CD4-positive, alpha-beta T cell treated with Interleukin-6 for 4 hours (primary cell): ENCODE results near the gene UBE2M.

Source experiments
- DNase-seq: peaks from one replicate; pipeline ENCODE4 v3.0.0-alpha.2; 2020; ENCODE audit warnings: mixed read lengths

The UBE2M gene

DNA sequence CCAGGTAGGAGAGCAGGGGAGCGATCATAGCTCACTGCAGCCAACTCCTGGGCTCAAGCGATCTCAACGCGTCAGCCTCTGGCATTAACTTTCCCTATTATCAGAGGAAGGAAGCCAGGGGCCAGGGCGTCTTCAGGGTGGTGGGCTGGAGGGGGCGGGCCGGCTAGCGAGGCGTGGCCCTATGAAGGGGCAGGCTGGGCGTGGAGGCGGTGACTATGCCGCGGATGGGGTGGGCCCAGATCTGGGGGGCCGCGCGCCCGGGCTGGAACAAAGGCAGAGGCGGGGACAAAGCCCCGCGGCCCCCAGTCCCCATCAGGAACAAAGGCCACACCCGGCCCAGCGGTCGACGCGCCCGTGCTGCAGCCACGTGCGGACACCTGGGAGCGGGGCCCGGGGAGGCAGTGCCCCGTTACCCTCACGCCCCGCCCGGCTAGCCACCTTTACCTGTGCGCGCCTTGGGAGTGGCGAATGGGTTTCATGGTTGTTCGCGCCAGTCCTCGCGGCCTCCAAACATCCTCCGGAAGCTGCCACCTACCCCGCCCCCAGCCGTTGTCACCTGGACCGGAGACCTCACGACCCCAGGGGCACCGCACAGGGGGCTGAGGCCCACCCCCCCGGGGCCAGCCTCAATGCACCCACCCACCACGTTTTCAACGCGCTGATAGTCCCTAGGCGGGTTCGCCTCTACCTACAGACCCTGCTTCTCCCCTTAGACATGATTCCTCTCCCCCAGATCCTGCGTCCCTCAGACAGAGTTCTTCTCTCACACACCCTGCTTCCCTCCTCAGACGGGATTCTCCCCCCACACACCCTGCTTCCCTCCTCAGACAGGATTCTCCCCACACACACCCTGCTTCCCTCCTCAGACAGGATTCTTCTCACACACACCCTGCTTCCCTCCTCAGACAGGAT lies 19.9 kb downstream of the UBE2M start:
- peak; percentile 58 for DNase-seq

DNA sequence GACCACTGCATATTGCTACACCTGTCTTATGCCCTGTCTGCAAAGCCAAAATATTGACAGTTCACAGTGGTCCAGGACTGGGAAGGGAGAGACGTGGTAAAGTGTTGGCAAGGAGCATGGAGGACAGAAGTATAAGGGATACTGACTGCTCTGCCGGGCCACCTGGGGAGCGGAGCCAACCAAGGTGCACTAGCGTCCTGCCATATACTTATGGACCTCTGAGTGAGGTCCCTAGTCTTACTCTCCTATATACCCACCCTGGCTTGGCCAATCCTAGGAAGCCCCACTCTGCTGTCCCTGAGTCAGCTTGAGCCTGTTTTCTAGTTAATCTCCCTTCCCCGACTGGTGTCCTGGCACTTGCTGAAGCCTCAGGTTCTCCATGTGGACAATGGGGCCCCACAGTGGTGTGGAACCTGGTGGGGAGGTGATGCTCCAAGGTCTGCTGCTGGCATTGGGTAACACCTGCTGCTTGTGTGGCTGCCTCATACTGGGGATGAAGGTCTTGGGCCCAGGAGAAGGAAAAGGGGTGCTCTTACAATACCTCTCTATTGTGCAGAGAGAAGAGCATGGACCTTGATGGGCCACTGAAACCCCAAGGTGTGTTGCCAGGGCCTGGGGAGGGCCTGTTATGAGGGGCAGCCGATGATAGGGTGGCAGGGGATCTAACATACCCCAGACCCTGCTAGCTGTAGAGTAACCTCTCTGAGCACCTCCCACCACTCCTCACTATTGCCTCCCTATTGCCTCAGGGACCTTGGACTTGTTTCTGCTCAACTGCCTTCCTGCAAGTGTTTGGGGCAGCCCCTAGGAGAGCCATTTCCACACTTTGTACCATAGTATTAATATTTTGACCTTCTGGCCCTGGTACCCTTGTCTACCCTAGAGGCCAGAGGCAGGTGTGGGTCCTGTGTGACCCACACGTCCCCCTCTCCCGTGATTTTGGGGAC lies 21.3 kb downstream of the UBE2M start:
- DNase-seq = no peak

DNA sequence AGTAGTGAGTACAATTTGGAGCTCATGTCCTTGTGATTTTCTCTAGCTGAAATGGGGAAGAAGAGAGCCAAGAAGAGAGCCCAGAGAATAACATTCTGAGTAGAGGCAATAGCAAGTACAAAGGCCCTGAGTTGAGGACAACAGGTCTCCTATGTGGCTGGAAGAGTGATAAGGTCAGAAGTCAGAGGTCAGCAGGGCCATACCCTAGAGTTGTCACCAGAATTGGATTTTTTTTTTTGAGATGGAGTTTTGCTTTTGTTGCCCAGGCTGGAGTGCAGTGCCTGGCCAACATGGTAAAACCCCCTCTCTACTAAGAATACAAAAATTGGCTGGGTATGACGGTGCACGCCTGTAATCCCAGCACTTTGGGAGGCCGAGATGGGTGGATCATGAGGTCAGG lies 22.6 kb downstream of the UBE2M start:
- no peak for DNase-seq

GRCh38 chr19:58531034-58531840 lies 27.2 kb downstream of the UBE2M start:
- no peak for DNase-seq

- no peak for DNase-seq
Measured at GRCh38 chr19:58529405-58529804, 29.0 kb downstream of the UBE2M start.

GRCh38 chr19:58522709-58523108 lies 35.7 kb downstream of the UBE2M start:
- no peak for DNase-seq

- no peak for DNase-seq
Measured at GRCh38 chr19:58521651-58522050, 36.8 kb downstream of the UBE2M start.

- no peak for DNase-seq
Measured at GRCh38 chr19:58520257-58520599, 38.2 kb downstream of the UBE2M start.

DNA sequence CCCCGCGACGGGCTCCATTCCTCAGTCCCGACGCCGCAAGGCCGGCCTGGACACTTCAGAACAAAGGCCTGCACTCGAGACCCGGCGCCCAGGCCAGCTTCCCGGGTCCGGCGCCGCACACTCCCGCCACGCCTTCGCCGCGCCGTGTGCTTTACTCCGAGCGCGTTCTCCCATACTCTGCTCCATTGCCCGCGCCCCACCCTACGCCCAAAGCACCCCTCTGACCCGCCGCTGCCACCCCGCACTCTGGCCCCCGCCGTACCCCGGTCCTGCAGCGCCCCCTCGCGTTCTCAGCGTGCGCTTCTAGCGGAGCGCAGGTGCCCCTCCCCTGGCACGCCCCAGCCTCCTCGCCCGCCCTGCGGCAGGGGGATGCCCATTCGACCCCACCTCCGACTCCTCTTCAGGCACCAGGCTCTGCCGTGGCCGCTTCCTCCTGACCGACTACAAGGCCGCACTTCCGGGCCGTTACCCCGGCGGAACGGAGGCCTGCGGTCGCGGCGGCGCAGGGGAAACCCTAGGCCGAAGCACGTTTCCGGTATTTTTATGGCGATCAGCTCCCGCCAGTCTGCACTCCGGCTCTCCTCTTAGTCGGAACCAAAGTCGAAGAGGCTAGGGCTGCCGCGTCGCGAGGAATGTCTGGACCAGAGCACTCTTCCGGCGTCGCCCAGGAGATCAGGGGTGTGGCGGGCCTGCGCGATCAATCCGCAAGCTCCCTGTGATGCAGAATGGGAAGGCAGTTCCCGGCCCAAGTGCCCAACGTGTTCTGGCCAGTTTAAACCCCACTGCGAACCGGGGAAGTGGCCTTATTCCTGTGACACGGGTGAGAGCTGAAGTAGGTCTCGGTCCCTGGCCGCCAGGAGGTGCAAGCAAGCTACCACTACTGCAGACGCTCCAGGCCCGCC lies 38.8 kb downstream of the UBE2M start, which contains the start of gene ZBTB45:
ZBTB45 (minus strand) TSS at position 456 of the 902 bp plus-strand sequence. CDS start 2,137 bp downstream, outside the sequence.
- peak; percentile 86 for DNase-seq

DNA sequence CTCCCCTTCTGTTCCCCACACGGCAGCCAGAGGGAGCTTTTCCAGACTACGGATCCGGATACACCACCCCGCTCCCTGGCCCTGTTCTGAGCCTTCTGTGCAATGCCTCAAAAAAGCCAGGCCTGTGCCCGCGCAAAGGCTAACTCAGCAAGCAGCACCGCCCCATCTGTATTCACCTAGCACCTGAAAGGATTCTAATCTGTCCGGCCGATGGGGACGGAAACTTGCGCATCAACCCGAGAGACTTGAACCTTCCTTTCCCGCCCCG lies 39.4 kb downstream of the UBE2M start:
- peak; percentile 66 for DNase-seq

DNA sequence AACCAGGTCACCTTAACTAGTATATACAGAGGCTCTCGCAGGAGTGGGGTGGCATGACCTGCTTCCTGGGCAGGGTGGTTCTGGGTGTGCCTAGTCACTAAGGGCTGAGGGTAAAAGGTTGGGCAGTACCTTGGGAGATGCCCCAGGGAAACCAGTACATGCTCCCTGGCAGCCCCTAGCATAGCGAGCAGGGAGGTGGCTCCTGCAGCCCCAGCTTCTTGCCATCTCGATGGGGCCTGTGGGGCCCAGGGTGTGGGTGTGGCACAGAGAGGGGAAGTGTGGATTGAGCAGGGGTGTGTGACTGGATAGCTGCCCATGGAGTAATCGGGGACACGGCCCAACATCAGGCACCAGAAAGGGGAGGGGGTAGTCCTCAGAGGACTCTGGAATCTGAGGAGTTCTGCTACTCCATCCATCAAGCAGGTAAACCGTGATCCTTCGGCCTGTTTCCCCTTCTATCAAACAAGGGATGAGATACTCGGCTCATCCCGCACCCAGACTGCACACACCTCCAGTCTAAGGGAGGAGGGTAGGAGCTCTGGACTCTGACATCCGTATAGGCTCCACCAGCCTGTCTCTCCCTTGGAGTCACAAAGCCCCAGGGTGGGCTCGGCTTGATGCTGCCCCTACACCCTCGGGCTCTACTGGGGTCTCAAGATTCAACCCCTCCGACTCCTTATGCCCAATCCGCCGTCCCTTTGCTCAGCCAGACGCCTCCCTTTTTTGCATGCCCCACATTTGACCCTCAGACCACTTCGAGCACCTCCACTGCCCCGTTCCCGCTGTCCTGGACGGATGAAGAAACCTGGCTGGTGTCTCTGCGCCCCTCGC lies 39.9 kb downstream of the UBE2M start:
- no peak for DNase-seq

GRCh38 chr19:58516964-58517833 lies 41.2 kb downstream of the UBE2M start:
- no peak for DNase-seq

DNA sequence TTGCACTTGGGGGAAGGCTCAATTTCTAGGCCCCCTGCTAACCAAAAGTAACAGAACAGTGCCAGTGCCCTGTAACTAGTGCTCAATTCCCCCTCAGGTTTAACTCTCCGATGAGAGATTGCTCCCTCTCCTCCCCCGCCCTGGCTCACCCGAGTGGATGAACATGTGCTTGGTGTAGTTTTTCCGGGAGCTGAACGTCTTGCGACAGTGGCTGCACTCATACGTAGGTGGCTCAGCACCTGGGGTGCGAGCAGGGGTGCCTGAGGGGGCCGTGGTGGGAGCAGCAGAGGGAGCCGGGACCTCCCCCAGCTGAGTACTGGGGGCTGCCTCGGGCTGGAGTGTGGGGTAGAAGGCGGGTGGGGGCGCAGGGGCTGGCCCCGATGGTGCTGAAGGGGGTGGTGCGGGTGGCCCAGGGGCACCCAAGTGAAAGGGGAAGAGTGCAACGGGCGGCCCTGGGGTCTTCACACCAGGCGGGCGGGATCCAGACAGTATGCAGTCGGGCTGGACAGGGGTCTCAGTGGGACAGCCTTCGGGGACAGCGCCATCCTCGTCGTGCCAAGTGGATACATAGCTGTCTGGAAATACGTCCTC lies 42.1 kb downstream of the UBE2M start:
- DNase-seq = no peak

DNA sequence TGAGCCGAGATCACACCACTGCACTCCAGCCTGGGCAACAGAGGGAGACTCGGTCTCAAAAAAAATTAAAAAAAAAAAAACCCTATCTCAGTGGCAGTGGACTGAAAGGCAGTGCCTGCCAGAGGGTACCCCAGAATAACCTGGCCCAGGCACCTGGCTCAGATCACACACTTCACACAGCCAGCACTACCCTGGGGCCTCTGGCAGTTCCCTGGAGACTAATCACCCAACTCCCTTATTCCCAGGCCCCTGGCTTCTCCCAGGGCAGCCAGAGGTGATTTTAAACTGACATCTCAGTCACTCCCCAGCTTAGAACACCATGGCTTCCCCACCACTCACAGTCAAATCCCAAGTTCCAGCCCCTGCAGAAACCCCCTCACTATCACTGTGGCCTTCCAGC lies 43.2 kb downstream of the UBE2M start:
- DNase-seq = no peak

DNA sequence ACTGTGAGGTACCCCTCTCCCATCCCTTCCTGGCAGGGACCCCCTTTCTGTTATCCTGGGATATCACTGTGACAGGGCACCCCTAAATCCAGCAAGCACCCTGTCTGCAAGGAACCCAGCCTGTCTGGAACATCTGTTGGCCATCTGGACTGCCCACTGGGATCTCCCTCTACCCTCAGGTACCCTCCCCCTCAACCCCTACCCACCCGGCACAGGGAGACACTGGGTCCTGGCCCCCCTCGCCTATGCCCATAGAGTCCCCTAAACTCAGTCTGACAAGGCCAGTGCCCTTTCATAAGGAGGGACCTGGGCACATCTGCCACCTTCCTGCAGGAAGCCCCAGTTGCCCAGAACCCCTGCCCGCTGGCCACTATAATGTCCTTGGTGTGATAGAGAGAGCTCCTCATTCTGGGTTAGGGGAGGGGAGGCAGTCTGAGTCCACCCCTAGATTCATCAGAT lies 43.8 kb downstream of the UBE2M start:
- DNase-seq = no peak

DNA sequence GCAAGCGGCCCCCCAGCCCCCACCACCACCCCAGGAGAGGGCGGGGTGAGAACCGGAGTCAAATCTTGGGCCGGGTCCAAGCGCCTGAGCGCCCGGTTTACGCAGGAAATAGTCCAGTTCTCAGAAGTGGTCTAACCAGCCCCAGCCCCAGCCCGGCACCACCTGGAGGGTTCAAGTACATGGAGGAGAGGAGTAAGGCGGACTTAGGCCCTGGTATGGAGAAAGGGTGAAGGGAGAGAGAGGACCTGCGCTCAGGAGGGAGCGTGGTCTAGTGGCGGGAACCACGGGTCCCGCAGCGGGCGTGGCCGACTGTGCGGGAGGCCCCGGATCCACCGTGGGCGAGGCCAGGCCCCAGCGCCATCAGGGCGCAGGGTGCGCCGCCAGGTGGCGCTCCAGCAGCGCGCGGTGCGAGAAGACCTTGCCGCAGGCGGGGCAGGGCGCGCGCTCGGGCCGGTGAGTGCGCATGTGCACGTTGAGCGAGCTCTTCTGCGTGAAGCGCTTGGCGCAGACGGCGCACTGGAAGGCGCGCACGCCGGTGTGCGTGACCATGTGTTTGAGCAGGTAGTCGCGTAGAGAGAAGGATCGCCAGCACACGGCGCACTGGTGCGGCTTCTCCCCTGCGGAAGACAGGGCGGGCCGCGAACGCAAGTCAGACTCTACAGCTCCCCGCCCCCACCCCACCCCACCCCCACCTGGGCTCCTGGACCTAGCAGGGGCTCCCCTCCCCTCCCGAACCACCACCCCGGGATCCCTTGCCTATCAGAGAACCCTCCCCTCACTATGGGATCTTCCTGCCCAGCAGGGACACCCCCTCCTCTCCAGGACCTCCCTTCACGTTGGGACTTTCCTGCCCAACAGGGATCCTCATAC lies 44.5 kb downstream of the UBE2M start:
- DNase-seq = peak; percentile 96

DNA sequence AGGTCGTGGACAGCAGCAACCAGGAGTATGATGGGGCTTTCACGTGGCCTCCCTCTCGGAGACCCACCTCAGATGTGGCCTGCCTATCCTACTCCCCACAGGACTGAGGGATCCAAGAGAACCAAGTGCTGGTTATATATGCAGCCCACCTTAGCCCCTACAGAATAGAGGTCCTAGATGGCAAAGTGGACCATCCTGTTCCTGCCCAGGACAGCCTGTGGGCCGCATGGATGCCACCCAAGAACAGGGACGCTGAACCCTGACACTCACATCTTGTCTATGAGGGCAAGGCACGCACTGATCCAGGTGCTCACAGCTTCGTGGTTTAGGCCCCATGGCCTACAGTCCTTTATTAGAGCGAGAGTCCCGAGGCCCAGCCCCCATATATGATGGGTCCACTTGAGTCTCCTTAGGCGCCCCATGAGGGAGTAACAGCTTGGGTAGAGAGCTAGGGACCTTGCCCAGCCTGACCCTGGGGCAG lies 45.2 kb downstream of the UBE2M start:
- no peak for DNase-seq
